HepG2 (cell line): ENCODE measurements around the gene POLE4. TPM values are rescaled to one million over a fixed set of nuclear protein-coding genes. Genes with fewer than 3 reads are reported as not detected.

ENCODE experiments used
- ARID3A ChIP-seq: IDR thresholded peaks from 2 replicates; pipeline ENCODE4 v1.6.1; 2012; ENCODE audit warnings: low read depth, low read length, improper control_type of control experiment
- CSRNP1 ChIP-seq: sonication (generic); formaldehyde crosslinking; IDR thresholded peaks from 2 replicates; pipeline ENCODE4 v1.8.1; 2023; ENCODE audit warnings: mild to moderate bottlenecking, missing genetic modification reagents
- HDAC1 ChIP-seq: sonication (generic); formaldehyde crosslinking; IDR thresholded peaks from 2 replicates; pipeline ENCODE4 v1.5.1; 2020; ENCODE audit warnings: mild to moderate bottlenecking, missing genetic modification reagents
- RCOR2 ChIP-seq: IDR thresholded peaks from 2 replicates; pipeline ENCODE4 v1.6.1; 2016; ENCODE audit warnings: missing biosample characterization, missing genetic modification reagents
- RORA ChIP-seq: sonication (generic); formaldehyde crosslinking; IDR thresholded peaks from 2 replicates; pipeline ENCODE4 v1.5.0; 2020; ENCODE audit warnings: mild to moderate bottlenecking, missing genetic modification reagents, moderate library complexity
- RXRB ChIP-seq: IDR thresholded peaks from 2 replicates; pipeline ENCODE4 v1.6.1; 2016; ENCODE audit warnings: borderline replicate concordance, missing genetic modification reagents, missing compliant biosample characterization
- SKIL ChIP-seq: sonication (generic); formaldehyde crosslinking; IDR thresholded peaks from 2 replicates; pipeline ENCODE4 v1.8.0; 2022; ENCODE audit warnings: missing genetic modification reagents, mild to moderate bottlenecking, moderate library complexity, borderline replicate concordance
- SRSF4 ChIP-seq: fragments of 200-400 bp; formaldehyde crosslinking; IDR thresholded peaks from one replicate; pipeline ENCODE4 v1.6.1; 2018; ENCODE audit warnings: mild to moderate bottlenecking, low read depth, low read length, moderate library complexity; ENCODE audit not compliant: poor library complexity, severe bottlenecking
- TBL1XR1 ChIP-seq: fragments of 150-350 bp; IDR thresholded peaks from 2 replicates; pipeline ENCODE4 v1.6.1; 2014; ENCODE audit warnings: borderline replicate concordance, low read length; ENCODE audit not compliant: partially characterized antibody
- TEAD3 ChIP-seq: optimal IDR thresholded peaks from 2 replicates; pipeline ENCODE3; 2016; ENCODE audit warnings: borderline replicate concordance
- TSC22D2 ChIP-seq: sonication (generic); formaldehyde crosslinking; IDR thresholded peaks from 2 replicates; pipeline ENCODE4 v1.5.1; 2020; ENCODE audit warnings: missing genetic modification reagents, mild to moderate bottlenecking, borderline replicate concordance
- ZNF264 ChIP-seq: sonication (generic); formaldehyde crosslinking; IDR thresholded peaks from 2 replicates; pipeline ENCODE4 v1.4.0; 2020; ENCODE audit warnings: missing genetic modification reagents
- ZNF329 ChIP-seq: sonication (generic); formaldehyde crosslinking; IDR thresholded peaks from 2 replicates; pipeline ENCODE4 v1.9.0; 2021; ENCODE audit warnings: low read depth, mild to moderate bottlenecking, missing genetic modification reagents
- ZNF512B ChIP-seq: sonication (generic); formaldehyde crosslinking; IDR thresholded peaks from 2 replicates; pipeline ENCODE4 v1.5.1; 2020; ENCODE audit warnings: missing genetic modification reagents, mild to moderate bottlenecking, borderline replicate concordance
- ZNF737 ChIP-seq: sonication (generic); formaldehyde crosslinking; IDR thresholded peaks from 2 replicates; pipeline ENCODE4 v1.5.0; 2020; ENCODE audit warnings: missing genetic modification reagents, mild to moderate bottlenecking, borderline replicate concordance
- ZNF891 ChIP-seq: sonication (generic); formaldehyde crosslinking; IDR thresholded peaks from 2 replicates; pipeline ENCODE4 v1.5.0; 2020; ENCODE audit warnings: mild to moderate bottlenecking, missing genetic modification reagents
- polyA plus RNA-seq, 8 experiments: library from polyadenylated mRNA; depleted of rRNA in 3 of 8; stranded (reverse) in 7 of 8; unstranded in 1 of 8; fragments of >200 nt; fragmentation: Illumina TruSeq in 4 of 8; extraction: Trizol in 4 of 8; gene quantifications; 2 replicates each; pipeline versions ENCODE4 v1.2.1 to v1.2.3, GENCODE V29; 2011 to 2016; ENCODE audit warnings: low read depth in 4 of 8, missing spikeins in 1 of 8, mixed read lengths in 1 of 8; ENCODE audit not compliant: insufficient read depth in 1 of 8
- total RNA-seq, 5 experiments: library from RNA; depleted of rRNA; stranded (reverse); fragments of >200 nt; fragmentation: Illumina TruSeq; extraction: Trizol; gene quantifications; 2 replicates each; pipeline ENCODE4 v1.2.3, GENCODE V29; 2016; ENCODE audit warnings: low read depth in 1 of 5

POLE4 gene
- total and polyA plus RNA-seq, 2 of the 13 experiments (the other 11 are each of a cell fraction or from before 2014, with no cell fraction given) = 106 to 116 TPM

DNA sequence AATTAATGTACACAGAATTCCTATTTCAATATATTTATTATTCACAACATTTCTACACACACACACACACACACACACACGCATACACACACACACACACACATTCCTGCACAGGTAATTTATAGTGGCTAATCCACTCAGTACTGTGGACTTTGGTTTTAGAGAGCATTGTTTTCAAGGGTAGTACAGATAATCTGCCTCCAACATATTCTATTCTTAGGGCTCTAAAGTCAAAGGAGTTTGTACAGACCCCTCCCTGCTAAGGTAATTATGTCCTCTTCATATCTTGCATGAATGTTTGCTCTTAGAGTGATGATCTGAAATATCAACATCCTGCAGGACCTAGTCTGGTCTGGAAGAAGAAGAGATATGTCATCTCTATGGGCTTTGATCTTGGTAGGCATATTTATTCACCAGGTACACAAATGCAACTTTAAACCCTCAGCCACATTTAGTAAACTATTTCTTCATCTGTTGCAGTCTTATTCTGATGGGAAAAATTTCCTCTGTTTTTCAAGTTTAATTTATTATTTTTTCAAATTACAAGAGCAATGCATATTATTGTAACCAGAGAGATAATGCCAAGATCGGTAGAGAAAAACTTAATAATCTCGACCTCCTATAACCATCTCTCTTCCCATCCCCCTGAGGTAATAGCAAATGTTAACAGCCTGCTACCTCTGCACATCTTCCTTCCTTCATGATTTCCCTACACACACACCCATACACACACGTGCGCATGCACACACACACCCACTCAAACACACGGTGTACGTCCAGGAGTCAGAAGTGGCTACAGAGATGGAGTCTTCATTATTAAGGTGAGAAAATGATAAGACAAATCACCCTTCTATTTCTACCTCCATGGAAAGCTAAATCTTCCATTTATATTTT is 18.3 kb upstream of the POLE4 start (continued):
- TF ChIP-seq ZNF264 (peak; percentile 30; the same call in 1 of the 2 replicates), TBL1XR1 (no peak), ZNF329 (CRISPR knock-in tag) (no peak), HDAC1 (CRISPR knock-in tag) (peak; percentile 84), ZNF891 (CRISPR knock-in tag) (no peak), RXRB (CRISPR knock-in tag) (peak; percentile 84), ARID3A (peak; percentile 98), RORA (CRISPR knock-in tag) (no peak), TEAD3 (CRISPR knock-in tag) (peak; percentile 90), ZNF737 (CRISPR knock-in tag) (no peak), SKIL (CRISPR knock-in tag) (peak; percentile 96), ZNF512B (CRISPR knock-in tag) (peak; percentile 50; the same call in 1 of the 2 replicates), SRSF4 (no peak), CSRNP1 (CRISPR knock-in tag) (peak; percentile 60; the same call in 1 of the 2 replicates), TSC22D2 (CRISPR knock-in tag) (no peak), RCOR2 (peak; percentile 95)
